HG02943 (cell line): ENCODE data around the gene AP1S1.

ENCODE experiments used
- ATAC-seq: cut with Tn5 transposase; IDR thresholded peaks from one replicate; pipeline ENCODE4 v1.9.1; 2021; ENCODE audit warnings: mild to moderate bottlenecking, low read depth, moderate library complexity; ENCODE audit not compliant: unreplicated experiment

The AP1S1 gene

DNA sequence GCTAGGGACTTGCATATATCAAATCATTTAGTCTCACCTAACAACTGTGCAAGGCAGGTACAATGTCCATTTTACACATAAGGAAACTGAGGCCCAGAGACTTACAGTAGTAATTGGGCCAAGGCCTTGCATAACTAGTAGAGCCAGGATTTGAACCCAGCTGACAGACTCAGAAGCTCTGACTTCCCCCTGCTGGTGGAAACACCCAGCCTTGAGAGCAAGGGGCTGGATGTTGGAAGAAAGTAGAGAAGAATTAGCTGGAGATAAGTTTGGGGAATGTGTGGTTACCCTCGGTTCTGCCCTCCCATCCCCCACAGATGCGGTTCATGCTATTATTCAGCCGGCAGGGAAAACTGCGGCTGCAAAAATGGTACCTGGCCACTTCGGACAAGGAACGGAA lies 2.0 kb downstream of the AP1S1 start:
- ATAC-seq: no peak

GRCh38 chr7:101156866-101157589 lies 2.8 kb downstream of the AP1S1 start:
- ATAC-seq: no peak

DNA sequence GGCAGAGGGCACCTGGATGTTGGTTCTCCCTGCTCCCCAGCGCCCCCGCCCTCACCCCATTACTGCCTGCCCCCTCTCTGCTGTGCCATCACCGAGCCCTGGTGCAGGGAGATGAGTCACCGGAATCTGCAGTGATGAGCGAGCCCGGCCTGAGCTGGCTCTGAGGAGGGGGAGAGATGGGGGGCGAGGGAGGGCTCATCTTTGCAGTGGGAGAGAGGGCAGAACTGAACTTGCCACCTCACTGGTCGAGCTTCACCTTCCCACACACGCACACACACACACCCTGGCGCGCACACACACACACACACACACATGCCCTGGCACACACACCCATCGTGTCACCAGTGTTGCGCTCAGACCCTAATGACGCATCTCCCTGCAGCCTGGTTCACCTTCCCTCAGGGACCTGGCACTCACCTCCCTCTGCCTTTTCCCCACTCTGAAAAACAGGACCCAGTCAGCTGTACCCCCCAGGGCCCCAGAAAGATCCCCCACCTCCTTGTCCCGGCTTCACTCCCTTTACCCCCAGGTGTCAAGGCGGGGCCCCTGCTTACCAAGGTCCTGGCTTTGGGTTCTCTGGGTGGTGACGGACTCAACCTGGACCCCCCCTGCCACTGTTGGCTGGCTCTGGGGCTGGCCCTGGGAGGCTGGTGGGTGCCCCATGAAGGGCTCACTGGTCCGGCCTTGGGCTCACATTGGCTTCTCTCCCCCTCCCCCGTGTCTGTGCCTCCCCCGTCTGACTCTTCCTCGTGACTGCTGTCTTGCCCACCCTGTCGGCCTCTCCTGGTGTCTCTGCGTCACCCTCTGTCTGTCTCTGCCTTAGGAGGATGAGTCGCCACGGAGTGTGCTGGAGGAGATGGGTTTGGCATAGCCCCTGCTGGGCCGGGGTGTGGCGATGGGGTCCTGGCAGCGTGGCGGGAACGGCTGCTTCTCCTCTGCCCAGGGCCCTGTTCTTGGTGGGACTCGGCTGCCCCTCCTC lies 5.7 kb downstream of the AP1S1 start:
- ATAC-seq: no peak

DNA sequence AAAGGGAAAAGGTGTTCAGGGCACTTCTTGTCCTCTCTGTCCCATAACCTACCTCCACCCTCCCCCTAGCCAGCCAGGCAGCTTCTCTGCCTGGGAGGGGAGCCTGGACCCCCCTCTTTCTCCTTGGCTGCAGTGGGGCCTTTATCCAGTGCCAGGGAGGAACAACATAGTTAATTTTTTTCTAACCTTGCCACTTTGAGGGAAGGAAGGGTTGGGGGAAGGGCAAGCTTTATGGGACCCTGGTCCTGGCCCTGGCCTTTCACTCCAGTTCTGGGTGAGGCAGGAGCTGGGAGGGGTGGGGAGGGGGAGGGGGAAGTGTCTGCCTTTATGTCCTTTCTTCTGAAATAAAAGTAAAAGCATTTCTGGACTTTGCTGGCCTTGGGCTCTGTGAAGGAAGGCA lies 6.6 kb downstream of the AP1S1 start:
- ATAC-seq: no peak

GRCh38 chr7:101161692-101162471 lies 7.6 kb downstream of the AP1S1 start:
- no peak for ATAC-seq

- ATAC-seq: no peak
Observed at GRCh38 chr7:101162551-101163278, 8.4 kb downstream of the AP1S1 start.

- no peak for ATAC-seq
Observed at GRCh38 chr7:101163279-101164070, 9.2 kb downstream of the AP1S1 start.

DNA sequence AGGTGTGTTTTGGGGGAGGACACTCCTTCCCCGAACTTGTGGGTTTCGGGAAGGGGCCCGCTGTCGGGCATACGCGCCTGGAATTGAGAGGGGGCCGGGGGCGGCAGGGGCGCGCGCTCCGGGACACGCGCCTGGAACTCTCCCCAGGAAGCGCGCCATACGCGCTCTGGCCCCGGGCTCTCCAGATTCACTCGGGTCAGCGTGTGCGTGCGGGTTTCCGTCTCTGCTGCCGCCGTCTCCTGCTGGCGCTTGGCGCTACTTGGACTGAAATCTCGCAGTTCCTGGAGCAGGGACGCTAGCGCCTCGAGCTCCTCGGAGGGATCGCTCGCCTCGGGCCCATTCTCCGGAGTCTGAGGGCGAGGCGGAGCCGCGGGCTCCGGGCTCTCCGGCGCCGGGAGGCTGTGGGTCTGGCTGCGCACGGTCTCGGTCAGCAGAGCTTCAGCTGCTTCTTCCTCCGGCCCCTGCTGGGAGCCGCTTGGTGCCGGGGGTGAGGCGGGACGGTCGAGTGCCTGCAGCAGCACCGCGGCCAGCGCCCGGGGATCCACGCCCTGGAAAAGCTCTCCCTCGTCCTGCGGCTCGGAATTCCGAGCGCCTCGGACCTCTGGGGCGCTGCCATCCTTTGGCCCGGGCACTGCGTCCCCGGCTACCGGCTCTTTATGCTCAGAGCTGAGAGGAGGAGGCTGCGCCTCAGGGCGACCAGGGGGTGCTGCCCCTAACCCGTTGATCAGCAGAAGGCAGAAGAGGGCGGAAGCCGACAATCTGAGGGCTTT lies 10.0 kb downstream of the AP1S1 start:
- ATAC-seq: no peak

- ATAC-seq: peak; percentile 65
Observed at GRCh38 chr7:101165075-101165957, 11.0 kb downstream of the AP1S1 start, which contains the start of gene VGF. TSS of gene VGF (minus strand) at chr7:101165569. CDS start at chr7:101164843, 726 bp downstream.

DNA sequence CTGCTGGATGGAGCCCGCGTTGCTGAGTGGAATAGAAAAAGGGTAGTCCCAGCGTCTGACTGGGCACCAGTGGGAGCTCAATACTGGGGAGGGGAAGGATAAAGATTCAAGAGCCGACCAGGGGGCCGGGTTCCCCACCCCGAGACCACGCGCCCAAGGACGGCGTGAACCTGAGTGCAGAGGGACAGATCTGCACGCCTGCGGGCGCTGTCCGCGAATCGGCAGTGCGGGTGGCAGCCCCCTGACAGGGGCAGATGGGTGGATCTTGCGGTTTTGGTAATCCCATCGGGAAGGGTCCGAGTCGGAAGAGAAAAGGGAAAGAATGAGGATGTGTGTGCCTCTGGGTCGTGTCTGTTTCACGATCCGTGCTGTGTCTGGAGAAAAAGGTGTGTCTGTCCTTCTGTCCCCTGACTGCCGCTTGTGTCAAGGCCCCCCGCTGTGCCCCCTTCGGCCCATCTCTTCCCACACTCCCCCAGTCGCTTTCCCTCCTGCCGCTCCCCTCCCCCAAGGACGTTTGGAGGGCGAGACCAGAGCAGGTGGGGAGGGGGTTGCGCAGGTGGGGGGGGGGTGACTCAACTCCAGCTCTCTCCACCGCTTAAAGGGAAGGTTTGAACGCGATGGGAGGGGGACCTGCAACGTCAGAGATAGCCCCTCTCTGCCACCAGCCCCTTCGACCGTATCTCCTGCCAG lies 11.8 kb downstream of the AP1S1 start:
- no peak for ATAC-seq

GRCh38 chr7:101166648-101166908 lies 12.3 kb downstream of the AP1S1 start:
- no peak for ATAC-seq

DNA sequence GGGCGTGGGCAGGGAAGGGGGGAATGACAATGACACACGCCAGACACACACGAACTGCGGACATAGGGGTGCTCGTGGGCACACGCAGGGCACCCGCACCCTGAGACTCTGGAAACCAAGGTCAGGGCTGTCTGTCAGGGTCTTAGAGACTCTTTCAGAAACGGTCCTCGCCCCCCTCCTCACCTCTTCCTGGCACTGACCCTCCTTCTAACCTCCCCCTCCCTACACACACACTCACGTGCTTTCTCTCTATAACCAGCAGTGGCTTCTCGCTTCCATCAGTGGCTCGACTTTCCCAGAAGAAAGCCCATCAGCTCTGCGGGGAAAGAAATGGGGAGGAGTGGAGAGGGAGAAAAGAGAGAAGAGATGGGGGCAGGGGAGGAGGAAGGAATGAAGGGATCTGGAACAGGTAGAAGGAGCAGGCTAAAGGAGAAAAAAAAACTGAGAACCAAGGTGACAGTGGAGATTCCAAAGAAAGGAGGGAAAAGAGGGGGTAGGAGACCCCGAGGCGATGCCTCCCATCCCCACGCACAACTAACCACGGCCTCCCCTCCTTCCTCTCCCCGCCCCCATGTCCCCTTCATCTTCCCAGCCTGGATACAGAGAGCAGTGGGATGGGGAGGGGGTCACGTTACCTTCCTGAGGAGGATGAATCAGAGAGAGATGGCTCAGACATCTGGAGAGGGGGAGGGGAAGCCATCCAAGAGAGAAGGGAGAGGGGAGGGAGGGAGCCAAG lies 12.8 kb downstream of the AP1S1 start:
- no peak for ATAC-seq

GRCh38 chr7:101167645-101168411 lies 13.6 kb downstream of the AP1S1 start:
- ATAC-seq: no peak

DNA sequence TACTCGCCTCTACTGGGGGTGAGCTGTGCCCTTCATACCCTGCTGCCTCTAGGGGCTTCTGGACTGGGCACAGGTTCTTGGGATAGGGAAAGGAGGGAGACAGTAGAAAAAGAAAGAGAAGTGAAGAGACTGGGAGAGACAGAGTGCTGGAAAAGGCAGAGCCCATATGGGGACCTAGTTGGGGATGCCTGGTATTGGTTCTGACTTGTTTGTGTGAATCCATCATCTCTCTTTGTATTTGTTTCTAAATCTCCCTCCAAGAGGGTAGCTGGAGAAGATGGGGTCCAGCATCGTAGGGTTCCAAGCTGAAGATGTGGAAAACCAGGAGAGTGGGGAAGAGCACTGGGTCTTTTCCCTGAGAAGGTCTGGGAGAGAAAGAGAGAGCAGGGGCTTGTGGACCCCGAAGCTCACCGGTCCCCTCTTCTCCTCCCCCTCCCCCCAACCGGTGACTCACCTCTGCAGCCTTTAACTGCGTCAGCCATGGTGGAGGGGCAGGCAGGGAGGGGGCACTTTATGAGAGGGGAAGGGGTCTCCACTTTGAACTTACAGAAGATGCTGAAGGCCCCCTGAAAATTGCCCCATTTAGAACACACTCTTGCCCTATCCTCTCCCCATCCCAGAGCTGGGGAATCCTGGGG lies 14.3 kb downstream of the AP1S1 start:
- no peak for ATAC-seq

DNA sequence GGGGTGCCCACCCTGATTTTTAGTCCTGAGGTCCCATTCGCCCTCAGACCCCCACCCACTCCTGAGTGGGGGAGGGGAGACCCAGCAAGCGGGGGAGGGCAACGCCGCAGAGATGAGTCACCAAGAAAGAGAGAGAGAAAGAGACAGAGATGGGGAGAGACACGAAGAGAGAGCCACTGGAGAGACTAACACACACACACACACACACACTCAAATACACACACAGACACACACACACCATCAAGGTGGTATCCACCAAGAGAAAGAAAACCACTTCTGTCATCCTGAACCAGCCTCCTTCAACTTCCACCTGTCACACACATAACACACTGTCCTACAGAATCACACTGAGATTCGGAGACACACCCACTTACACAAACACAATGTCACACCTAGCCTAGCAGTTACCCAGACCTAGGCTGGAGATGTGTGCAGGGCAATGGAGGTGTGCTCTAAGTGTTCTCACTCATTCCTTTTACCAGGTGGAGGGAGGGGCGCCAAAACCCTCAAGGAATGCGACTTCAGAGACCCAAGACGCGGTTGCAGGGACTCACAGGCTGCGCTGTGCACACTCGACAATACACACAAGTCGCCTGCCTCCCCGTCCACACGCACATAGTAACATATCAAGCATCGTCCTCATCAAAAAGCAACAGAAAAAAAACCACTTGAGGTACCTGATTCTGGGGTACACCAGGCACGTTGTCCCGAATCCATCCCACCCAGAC lies 15.0 kb downstream of the AP1S1 start:
- no peak for ATAC-seq
